ENCODE measurements around the gene CBR4.
"Not testable (repeated sequence)": the region's sequence is repeated elsewhere in the genome, so short reads cannot be mapped to it uniquely, and the experiment has no call there.

Gene CBR4

DNA sequence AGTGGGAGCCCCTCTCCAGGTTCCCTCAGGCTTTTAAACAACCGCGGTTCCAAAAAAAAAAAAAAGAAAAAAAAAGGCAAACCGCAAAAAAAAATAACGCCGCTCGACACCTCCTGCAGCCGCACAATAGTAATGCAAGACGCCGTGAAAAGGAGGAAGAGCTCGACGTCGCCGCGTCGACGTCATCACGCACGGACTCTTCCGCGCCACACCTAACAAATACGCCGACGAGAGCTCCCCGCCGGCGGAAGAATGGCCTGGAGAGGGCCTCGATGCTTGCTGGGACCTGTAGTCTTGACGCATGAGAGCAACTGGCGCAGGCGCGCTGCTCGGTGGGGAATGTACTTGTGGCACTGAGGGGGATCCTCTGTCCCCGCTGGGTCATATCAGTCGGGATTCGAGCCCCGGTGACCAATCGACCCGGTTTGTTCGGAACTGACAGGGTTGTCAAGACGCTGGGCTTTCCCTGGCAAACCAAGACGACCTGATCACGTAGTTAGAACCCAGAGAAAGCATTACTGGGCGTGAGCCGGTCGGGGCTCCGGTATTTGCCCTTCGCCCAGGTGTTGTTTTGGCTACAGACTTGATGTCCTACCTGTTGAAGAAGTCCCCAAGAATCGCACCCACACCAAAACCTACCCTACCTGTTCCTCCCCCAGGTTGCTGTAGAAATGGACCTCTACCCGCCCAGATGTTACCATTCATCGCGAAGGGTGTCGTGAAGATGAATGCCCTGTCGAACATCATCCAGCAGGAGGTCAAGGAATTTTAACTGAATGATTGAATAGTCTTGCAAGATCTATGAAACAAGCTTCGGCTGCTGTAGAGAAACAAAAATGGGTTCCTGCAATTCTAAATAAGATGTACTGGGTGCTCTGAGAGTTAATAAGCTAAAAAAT lies at the start of gene CBR4:
Gene CBR4 (minus strand): TSS at position 131 of the 899 bp plus-strand sequence. CDS start 166 bp downstream, outside the sequence.
- peak; percentile 45 to 99 (median 97) for DNase-seq

DNA sequence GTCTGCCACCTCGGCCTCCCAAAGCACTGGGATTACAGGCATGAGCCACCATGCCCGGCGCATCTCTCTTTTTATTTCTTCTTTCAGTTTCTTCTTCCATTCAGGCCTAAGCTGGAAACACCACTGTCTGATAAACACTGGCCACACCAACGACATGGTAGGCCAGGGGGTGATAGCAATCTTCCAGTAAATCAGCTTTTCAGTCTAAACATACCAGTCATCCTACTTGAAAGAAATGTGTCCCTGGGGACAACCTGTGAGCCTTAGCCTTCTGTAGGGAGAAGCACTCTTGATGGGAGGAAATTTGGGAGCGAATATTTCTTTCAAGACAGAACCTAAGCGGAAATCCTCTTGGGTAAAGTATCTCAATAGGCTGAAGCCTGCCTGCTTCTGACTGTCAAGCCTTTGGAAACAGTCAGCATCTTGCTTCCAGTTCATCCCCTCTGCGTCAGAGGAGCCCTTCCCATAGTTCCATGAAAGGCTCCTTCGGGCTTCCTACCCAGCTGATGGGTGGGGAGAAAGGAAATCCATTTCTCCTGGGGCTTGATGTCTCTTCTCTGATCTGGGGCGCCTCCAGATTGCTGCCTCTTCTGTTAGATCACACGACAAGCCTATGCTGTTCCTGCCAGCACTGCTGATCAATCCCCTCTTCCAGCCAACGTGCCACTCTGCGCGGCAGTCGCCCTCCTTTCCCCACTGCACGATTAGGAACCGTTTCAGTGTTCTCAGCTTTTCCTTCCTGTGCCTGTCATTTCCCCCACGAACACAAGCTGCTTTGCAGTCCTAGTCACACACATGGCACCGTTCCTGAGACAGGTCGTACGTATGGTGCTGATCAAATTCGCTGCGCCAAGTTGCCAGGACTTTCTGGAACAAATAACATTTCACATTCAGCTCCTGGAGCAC lies 49.5 kb upstream of the CBR4 start:
- peak in 1 of 56 donors; percentile 2 for DNase-seq

DNA sequence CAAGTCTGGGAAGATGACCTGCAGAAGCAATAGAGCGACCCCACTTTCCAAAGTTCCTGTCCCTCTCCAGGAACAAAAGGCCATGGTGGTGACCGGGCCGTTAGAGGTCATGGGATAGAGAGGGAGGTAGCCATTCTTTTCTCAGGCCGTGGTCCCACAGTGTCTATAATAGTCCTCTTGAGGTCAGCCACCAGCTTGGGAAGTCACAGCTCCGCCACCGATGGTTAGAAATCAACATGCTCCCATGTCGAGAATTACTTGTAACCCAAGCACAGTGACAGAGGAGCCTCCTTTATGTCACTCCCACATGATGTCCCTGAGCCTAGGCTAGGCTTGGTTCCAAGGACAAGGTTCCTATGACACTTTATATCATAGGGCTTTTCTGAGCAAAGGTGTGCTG lies 48.3 kb upstream of the CBR4 start:
- DNase-seq: no peak

DNA sequence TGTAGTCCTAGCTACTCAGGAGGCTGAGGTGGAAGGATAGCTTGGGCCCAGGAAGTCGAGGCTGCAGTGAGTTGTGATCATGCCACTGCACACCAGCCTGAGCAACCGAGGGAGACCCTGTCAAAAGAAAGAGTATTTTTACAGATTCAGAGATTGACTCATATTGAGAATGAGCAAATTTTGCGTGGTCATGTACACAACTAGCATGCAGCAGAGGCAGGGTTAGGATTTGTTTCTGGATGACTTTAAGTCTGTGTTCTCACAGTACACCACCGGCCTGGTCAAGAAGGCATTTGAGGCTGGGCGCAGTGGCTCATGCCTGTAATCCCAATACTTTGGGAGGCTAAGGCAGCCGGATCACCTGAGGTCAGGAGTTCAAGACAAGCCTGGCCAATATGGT lies 44.8 kb upstream of the CBR4 start:
- DNase-seq: no peak

DNA sequence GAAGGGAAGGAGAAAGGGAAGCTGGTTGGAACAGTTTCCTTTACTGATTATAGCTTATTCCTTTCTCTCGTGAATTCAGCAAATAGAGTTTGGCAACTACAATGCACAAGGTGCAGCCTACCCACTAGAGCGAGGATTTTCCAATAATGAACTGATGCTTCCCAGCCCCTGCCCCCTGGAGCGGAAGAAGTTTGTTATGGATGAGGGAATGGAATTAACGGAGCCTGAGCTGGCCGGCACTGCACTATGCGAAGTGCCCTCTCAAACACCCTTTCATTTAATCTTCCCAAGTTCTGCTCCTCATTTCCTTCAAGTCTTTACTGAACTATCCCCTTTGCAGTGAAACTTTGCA lies 42.5 kb upstream of the CBR4 start:
- DNase-seq: no peak

DNA sequence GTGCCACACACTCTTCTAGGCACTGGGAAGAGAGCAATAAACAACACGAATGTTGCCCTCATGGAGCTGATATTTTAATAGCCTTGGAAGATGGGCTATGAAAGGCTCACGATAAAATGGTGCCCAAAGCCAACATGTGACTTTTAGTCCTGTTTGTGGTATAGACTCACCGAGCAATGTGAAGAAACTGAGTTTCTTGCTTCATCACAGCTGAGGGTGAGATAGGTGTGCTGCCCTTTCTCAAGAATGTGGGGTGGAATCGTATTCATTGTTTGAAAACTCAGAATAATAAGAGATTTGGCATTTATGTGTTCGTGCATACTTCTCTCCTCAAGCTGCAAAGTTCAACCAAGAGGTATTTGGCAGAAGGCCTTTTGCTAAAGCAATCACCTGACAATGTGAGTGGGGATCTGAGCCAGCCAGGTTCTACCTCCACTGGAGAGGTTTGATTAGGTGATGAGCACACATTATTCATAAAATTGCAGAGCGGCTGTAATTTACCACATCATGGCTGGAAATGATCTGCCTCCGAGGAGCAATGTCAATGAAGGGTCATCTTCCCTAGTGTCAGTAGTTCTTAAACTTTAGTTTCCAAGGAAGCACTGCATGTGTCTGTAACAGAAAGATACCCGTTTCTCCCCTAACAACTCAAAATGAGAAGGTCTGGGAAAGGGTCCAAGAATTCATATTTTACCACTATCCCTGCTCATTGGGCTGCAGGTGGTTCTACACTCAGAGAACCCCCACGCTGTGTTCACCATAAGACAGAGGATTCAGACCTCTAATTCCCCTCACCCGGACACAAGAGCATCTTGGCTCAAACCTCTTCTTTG lies 41.9 kb upstream of the CBR4 start:
- DNase-seq: no peak

DNA sequence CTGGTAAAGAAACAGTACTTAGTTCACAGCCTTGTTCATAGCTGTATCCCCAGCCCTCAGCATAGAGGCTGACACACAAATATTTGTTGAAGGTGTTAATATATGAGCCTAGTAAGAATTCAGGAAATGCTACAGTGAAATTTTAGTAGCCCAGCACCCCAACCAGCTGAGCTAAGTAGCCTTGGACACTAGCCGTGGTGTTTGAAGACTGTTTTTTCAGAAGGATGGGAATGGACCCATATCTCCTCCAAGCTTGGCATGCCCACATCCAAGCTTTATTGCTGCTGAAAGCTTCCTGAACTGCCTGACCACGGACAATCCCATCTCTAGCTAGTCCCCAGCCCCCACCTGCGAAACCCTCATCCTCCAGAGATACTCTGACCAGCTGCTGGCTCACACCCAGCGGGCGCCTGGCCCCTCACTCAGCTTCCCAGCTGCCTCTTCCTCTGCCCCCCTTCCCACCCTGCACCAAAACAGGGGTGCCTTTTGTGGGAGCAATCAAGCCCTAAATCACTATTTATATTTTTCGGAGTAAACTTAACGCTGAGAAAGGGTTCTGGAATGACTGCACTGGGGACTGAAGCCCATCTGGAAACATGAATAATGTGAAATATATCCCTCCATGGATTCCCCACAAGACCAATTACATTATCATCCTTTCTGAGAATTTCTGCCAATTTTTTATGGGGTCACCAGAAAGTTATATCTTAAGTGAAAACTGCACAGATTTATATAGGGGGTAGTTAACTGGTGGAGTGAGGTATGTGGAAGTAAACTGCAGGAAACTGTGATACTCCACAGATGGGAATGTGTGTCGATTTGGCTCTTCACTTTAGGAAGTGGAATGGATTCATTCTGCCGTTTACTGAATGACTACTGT lies 41.1 kb upstream of the CBR4 start:
- DNase-seq: no peak

DNA sequence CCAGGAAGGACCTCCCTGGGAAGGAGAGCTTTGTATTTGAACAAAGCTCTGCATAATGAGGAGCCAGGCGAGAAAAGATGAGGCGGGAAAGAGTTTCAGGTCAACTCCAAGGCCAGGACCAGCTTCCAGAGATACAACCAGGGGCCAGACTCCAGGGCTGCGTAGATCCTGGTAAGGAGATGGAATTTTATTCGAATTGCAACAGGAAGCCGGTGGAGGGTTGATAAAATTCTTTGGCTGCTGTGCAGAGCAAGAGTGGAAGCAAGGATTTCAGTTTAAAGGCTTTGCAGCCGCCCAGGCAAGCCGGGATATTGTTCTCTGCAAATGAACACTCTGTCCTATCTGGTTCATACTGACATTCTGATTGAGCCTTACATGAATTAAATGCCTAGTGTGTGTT lies 40.2 kb upstream of the CBR4 start:
- DNase-seq: no peak

DNA sequence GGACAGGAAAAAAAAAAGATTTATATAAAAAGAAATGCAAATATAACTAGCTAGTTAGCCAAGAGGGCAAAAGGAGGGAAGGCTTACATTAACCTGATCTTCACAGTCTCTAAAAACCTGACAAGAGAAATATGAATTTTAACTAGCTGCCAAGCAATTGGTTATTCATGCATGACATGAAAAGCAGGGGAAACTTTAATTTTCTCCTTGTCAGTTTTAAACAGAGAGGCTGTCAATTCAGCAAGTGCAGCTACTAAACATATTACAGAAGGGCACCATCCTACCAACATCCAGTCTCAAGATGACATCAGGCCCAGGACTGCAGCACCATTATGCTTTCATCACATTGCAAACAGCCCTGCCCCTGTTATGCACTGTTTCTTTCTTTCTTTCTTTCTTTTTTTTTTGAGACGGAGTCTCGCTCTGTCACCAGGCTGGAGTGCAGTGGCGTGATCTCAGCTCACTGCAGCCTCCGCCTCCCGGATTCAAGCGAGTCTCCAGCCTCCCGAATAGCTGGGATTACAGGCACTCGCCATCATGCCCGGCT lies 38.9 kb upstream of the CBR4 start:
- DNase-seq: no peak

DNA sequence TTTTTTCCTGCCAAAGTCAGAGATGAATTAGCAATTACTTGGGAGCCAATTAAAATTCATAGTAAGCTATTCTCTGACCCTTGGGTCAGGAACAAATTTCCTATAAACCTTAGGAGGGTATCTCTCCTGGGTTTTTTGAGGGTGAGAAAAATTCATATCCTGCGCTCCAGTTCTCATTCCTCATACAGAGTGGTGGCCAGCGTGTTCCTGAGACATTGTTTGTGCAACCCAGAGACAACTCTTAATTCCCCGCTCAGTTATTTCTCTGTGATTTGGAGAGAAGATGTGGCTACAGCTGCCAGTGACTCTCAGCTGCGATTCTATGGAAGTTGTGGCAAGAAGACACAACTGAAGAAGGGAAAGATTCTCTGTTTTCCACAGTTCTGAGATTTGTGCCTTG lies 37.9 kb upstream of the CBR4 start:
- no peak for DNase-seq

DNA sequence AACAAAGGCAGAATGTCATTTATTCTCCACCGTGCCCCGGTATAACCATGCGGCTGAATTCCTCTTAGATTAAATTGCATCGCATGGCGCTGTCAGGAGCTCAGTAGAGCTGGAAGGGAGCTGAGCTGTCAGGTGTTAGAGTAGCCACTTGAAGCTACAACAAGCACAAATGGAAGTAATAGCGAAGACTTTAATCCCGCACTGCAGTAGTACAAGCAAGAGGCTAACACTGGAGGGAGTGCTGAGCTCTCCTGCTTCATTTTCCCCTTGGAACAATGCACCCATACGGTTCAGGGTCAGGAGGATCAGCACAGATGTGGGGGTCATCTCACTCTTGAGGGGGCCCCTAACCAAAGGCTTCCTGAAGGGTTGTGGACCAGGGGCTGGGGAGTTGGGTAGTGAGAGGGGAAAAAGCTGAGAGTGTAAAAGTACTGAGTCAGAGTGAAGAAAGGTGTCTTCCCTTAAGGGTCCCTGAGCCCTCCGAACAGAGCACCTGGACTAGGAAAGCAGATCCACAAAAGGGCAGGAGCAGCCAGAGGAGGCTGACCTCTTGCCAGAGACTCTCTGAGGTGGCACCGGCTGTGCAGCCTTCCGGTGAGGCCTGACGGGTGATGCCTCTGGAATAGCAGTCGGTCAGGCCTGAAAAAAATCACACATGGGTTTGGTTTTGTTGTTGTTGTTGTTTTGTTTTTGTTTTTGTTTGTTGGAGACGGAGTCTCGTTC lies 36.0 kb upstream of the CBR4 start:
- DNase-seq: no peak

DNA sequence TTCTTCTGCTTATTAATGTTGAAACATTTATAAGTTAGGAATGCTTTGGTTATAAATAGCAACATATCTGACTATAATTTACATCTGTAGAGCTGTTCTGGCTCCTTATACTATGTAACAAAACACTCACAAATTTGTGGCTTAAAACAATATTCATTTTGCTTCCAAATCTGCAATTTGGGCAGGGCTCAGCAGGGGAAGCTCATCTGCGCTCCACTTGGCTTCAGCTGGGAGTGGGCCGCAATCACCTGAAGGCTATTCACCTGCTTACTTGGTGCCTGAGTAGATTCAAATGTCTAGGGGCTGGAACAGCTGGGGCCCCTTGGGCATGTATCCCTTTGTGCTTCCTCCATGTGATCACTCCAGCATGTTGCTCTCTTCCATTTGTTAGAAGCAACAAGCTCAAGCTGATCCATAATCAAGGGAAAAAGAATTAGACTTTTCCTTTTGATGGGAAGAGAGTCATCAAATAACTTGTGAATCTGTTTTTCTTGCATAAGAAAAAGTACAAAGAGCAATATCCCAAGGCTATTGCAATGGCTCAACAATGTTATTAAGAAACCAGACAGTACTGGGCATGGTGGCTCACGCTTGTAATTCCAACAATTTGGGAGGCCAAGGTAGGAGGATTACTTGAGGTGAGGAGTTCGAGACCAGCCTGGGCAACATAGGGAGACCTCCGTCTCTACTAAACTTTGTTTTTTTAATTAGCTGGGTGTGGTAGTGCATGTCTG lies 34.8 kb upstream of the CBR4 start:
- DNase-seq: no peak

DNA sequence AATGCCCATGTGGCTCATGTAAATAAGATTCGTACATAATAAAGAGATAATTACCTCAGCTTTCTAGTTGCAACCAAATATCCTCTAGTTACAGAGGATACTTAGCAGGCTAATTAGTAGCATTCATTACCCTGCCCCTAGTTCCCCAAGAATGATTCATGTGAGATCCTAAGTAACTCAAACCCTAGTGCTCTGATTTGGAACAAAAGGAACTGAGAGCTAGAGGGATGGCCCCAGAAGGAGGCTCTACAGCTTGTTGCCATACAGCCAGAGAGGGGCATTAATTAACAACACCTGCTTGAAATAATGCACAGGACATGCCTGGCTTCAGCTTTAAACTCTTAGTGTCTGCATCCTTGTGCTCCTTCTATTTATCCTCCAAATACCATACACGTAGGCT lies 32.6 kb upstream of the CBR4 start:
- no peak for DNase-seq

DNA sequence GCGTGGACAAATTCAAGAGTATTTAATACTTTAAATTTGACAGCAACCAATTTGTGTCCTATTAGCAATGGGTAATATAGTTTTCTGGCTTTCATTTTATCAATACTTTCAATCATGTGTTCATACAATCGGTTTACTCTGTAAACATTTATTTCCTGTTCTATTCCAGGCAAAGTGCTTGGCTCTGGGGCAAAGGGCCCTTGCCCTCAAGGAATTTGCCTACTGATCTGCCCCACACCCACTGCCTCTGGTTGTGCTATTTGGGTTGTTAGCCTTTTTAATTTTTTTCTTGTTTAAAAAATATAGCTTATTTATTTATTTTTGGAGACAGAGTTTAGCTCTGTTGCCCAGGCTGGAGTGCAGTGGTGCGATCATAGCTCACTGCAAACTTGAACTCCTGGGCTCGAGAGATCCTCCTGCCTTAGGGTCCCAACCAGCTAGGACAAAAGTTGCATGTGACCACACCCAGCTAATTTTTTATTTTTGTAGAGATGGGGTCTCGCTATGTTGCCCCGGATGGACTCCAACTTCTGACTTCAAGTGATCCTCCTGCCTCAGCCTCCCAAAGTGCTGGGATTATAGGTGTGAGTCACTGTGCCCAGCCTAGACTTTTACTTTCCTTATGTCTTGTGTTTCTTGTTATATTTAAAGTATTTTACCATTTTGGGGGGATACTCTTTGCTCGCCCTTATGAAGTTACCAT lies 30.7 kb upstream of the CBR4 start:
- DNase-seq: no peak

DNA sequence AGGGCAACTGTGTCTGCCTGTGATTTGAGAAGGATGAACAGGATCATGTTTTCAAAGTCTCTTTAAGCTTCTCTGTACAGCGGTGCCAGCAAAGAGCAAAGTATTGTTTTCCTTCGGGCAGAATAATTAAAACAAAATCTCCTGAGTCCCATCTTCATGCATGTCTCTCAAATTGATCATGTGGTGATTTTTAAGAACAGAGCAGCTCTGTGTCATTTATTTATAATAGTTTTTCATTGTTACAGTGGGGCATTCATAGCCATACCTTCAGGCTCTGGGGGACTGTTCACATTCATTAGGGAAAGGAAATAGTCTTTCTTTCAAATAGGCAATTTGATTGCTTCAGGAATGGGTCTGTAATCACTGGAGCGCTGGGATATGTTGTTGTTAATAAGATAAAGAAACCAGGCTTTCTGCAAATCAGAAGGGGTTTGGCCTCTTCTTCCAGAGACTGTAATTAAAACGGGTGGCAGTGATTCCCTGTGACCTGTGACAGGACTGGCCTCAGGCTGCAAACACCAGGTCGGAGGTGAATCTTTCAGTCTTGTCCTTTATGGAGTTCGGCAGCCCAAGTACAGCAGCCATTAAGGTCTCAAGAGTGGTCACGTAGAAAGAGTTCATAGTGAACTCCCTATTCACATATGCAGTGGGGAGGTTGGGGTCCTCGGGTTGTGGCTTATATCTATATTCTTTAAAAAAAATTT lies 29.3 kb upstream of the CBR4 start:
- DNase-seq: no peak

DNA sequence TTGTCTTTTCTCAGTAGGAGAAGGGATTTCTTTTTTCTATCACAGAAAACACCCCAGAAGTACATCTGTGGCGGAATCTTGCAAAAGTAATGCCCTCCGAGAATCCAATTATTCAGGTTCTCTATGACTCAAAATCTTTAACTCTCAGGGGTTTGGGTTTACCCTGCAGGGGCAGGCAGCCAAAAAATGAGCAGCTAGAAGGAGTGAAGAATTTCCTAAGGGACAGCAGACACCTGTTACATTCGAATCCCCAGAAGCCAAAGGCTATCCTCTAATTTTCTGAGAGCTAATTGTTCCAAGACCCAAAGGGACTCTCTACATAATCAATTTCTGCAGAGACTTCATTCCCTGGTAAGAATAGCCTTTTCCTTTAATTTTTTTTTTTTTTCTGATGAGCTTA lies 27.5 kb upstream of the CBR4 start:
- DNase-seq: no peak

DNA sequence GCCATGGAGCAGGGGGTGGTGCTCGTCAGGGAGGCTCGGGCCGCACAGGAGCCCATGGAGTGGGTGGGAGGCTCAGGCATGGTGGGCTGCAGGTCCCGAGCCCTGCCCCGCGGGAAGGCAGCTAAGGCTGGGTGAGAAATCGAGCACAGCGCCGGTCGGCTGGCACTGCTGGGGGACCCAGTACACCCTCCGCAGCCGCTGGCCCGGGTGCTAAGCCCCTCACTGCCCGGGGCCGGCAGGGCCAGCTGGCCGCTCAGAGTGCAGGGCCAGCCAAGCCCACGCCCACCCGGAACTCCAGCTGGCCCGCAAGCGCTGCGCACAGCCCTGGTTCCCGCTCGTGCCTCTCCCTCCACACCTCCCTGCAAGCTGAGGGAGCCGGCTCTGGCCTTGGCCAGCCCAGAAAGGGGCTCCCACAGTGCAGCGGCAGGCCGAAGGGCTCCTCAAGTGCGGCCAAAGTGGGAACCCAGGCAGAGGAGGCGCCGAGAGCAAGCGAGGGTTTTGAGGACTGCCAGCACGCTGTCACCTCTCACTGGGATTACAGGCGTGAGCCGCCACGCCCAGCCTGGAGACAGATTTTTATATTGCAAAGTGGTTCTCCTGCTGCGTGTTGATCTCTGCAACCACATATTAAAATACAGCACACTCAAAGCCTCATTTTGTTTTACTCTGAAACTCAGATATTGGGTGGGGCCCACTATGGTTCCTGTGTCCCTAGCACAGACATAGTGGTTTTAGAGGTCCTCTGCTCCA lies 26.0 kb upstream of the CBR4 start:
- DNase-seq: not testable (repeated sequence)
